Keratinocyte (primary cell): ENCODE results near the gene RHBDD1. TPM values are rescaled to one million over a fixed set of nuclear protein-coding genes. Genes with fewer than 3 reads are reported as not detected.

Experiments used
- DNase-seq: peaks from one replicate; pipeline ENCODE4 v3.0.0-alpha.2; 2011; ENCODE audit warnings: low read depth, missing footprints, low spot score
- FAIRE-seq: peaks from 2 replicates; lab custom pipeline; 2011; peaks lifted over from hg19 to GRCh38; lab: Jason Lieb, UNC
- H2AFZ ChIP-seq: 2 replicates; pipeline ENCODE4 v1.6.0; 2012; ENCODE audit warnings: low read length, control low read depth, inconsistent platforms; ENCODE audit not compliant: control insufficient read depth
- H3K27ac ChIP-seq: 2 replicates; pipeline ENCODE4 v1.5.1; 2011; ENCODE audit warnings: low read length; ENCODE audit not compliant: control insufficient read depth, insufficient read depth
- H3K27me3 ChIP-seq: 3 replicates; pipeline ENCODE4 v1.6.0; 2011; ENCODE audit warnings: low read length; ENCODE audit not compliant: control insufficient read depth, insufficient read depth; ENCODE audit errors: extremely low read depth
- H3K36me3 ChIP-seq, 2 experiments: 2 replicates in 1 of 2; 3 replicates in 1 of 2; pipeline ENCODE4 v1.5.1; 2011; ENCODE audit warnings: low read length in 2 of 2, mild to moderate bottlenecking in 1 of 2; ENCODE audit not compliant: control insufficient read depth in 2 of 2, insufficient read depth in 2 of 2; ENCODE audit errors: extremely low read depth in 1 of 2
- H3K4me1 ChIP-seq: 3 replicates; pipeline ENCODE4 v1.5.1; 2011; ENCODE audit warnings: low read length; ENCODE audit not compliant: control insufficient read depth, insufficient read depth; ENCODE audit errors: extremely low read depth
- H3K4me2 ChIP-seq: 3 replicates; pipeline ENCODE4 v1.6.0; 2011; ENCODE audit warnings: low read depth, low read length; ENCODE audit not compliant: control insufficient read depth, insufficient read depth; ENCODE audit errors: extremely low read depth
- H3K4me3 ChIP-seq, 3 experiments: fragments of 200-600 bp in 1 of 3; sonication (generic) in 1 of 3; 2 replicates in 2 of 3; 3 replicates in 1 of 3; pipeline ENCODE4 v1.5.1; 2011 to 2016; ENCODE audit warnings: low read length in 3 of 3, mild to moderate bottlenecking in 3 of 3, control low read depth in 2 of 3, inconsistent platforms in 1 of 3, low read depth in 1 of 3, mixed read lengths in 1 of 3, mixed run types in 1 of 3, moderate library complexity in 1 of 3; ENCODE audit not compliant: control insufficient read depth in 2 of 3, insufficient read depth in 2 of 3; ENCODE audit errors: extremely low read depth in 1 of 3
- H3K79me2 ChIP-seq: 2 replicates; pipeline ENCODE4 v1.6.0; 2012; ENCODE audit warnings: low read length; ENCODE audit not compliant: control insufficient read depth, insufficient read depth
- H3K9ac ChIP-seq: 3 replicates; pipeline ENCODE4 v1.6.0; 2011; ENCODE audit warnings: low read length; ENCODE audit not compliant: control insufficient read depth, insufficient read depth; ENCODE audit errors: extremely low read depth
- H3K9me1 ChIP-seq: 3 replicates; pipeline ENCODE4 v1.6.0; 2011; ENCODE audit warnings: low read length; ENCODE audit not compliant: control insufficient read depth, insufficient read depth; ENCODE audit errors: extremely low read depth
- H3K9me3 ChIP-seq: 2 replicates; pipeline ENCODE4 v1.5.1; 2012; ENCODE audit warnings: low read depth, low read length; ENCODE audit not compliant: control insufficient read depth
- H4K20me1 ChIP-seq: 3 replicates; pipeline ENCODE4 v1.6.0; 2011; ENCODE audit warnings: low read length; ENCODE audit not compliant: control insufficient read depth, insufficient read depth; ENCODE audit errors: extremely low read depth
- EZH2 ChIP-seq: IDR thresholded peaks from one replicate; pipeline ENCODE4 v1.6.1; 2012; ENCODE audit warnings: inconsistent platforms, mild to moderate bottlenecking, low read length, moderate library complexity
- dilution Hi-C: fragments of 300-500 bp; cut with MboI; formaldehyde crosslinking; loops from one replicate; pipeline ENCODE4 v1.7.0; 2020; ENCODE audit warnings: low sequenced_read_pairs; ENCODE audit not compliant: extremely low pct_ligation_motif_present
- polyA plus RNA-seq, 5 experiments: library from polyadenylated mRNA; depleted of rRNA in 3 of 5; stranded (reverse) in 3 of 5; stranded (forward) in 1 of 5; unstranded in 1 of 5; fragments of >200 nt; gene quantifications; 1 replicate in 1 of 5; 2 replicates in 3 of 5; 3 replicates in 1 of 5; pipeline versions ENCODE4 v1.2.1 to v1.2.3, GENCODE V29; 2011 to 2012; ENCODE audit warnings: missing spikeins in 2 of 5, low read depth in 1 of 5, low replicate concordance in 1 of 5
- TF ChIP-seq, protein P1 (sequence below), 3 experiments: IDR thresholded peaks in 1 of 3; conservative IDR thresholded peaks in 1 of 3; optimal IDR thresholded peaks in 1 of 3; 2 replicates in 2 of 3; 3 replicates in 1 of 3; pipeline versions ENCODE3 to v1.5.1; 2011; ENCODE audit warnings: low read length in 3 of 3, mild to moderate bottlenecking in 3 of 3, moderate library complexity in 2 of 3, control low read depth in 1 of 3, inconsistent platforms in 1 of 3; ENCODE audit not compliant: insufficient read depth in 2 of 3; ENCODE audit errors: extremely low read depth in 1 of 3

Gene RHBDD1
- polyA plus RNA-seq, 1 donor (not counting 4 experiments of a cell fraction or from before 2014, with no cell fraction given), result 27.8 TPM

DNA sequence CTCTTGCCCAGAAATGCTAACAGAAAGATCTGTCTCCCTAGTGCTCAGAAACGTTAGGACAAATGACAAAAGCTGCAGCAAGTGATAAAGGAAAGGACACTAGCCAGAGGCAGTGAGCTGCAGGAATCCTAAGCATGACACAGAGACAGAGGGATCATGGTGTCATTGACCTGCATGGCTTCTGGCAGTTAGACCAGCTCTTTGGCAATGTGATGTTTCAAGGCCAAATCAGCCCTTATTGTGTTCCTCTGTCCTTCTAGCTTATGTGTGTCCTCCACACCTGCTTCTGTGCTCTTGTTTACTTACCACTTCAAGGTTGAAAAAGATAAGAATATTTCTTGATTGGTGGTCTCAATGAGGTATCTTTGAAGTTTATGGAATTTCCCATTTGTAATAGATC, 120.8 kb downstream of the RHBDD1 start:
- H3K36me3 ChIP-seq, result no peaks in the 10 kb centered on the region
- dilution Hi-C loops, result no loop called here
- no peak for FAIRE-seq

DNA sequence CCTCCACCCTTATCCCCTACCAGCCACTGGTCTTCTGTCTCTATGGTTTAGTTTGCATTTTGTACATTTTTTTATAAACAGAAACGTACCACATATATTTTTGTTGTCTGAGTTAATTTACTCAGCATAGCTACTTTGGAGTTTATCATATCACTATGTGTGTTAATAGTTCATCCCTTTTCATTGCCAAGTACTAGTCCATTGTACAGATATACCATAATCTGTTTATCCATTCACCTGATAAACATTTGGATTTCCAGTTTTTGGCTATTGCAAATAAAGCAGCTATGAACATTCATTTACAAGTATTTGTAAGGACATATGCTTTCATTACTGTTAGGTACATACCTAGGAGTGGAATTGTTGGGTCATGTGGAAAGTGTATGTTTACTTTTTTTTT, 123.6 kb downstream of the RHBDD1 start:
- Histone ChIP-seq H3K9me3 (no peaks in the 10 kb centered on the region), H3K4me2 (no peak overlapping the region), H3K4me3 (no peak overlapping the region), H3K4me1 (peaks cover 17% of the 10 kb centered on the region), H4K20me1 (no peaks in the 10 kb centered on the region), H3K27ac (no peak overlapping the region), H3K27me3 (no peaks in the 10 kb centered on the region), H3K36me3 (no peaks in the 10 kb centered on the region), H3K79me2 (no peaks in the 10 kb centered on the region), H2AFZ (no peak overlapping the region), H3K9me1 (no peaks in the 10 kb centered on the region), H3K9ac (no peak overlapping the region)
- TF ChIP-seq EZH2, result no peak
- TF ChIP-seq, protein P1, sequence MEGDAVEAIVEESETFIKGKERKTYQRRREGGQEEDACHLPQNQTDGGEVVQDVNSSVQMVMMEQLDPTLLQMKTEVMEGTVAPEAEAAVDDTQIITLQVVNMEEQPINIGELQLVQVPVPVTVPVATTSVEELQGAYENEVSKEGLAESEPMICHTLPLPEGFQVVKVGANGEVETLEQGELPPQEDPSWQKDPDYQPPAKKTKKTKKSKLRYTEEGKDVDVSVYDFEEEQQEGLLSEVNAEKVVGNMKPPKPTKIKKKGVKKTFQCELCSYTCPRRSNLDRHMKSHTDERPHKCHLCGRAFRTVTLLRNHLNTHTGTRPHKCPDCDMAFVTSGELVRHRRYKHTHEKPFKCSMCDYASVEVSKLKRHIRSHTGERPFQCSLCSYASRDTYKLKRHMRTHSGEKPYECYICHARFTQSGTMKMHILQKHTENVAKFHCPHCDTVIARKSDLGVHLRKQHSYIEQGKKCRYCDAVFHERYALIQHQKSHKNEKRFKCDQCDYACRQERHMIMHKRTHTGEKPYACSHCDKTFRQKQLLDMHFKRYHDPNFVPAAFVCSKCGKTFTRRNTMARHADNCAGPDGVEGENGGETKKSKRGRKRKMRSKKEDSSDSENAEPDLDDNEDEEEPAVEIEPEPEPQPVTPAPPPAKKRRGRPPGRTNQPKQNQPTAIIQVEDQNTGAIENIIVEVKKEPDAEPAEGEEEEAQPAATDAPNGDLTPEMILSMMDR (optimal IDR thresholded peaks at IDR 0.05 in 1 of 3, IDR thresholded peaks at IDR 0.05 in 1 of 3, conservative IDR thresholded peaks at IDR 0.05 in 1 of 3; ENCODE audit: extremely low read depth in 1 of 3, insufficient read depth in 2 of 3, low read length in 3 of 3), result no peak
- FAIRE-seq (no peak), DNase-seq (no peak)
- dilution Hi-C loops, result no loop called here

More for the DNA sequence above, 120.8 kb downstream of the RHBDD1 start:
- H3K27me3 ChIP-seq, result no peaks in the 10 kb centered on the region
- no peak overlapping the region for H3K4me2 ChIP-seq
- no peaks in the 10 kb centered on the region for H3K79me2 ChIP-seq
- no peaks in the 10 kb centered on the region for H3K9me1 ChIP-seq
- no peak for DNase-seq
- no peak overlapping the region for H3K9ac ChIP-seq
- H3K4me1 ChIP-seq, result peaks cover 8% of the 10 kb centered on the region
- H3K9me3 ChIP-seq, result no peaks in the 10 kb centered on the region
- H3K4me3 ChIP-seq, result no peak overlapping the region
- H3K27ac ChIP-seq, result no peak overlapping the region
- no peak for TF ChIP-seq EZH2
- TF ChIP-seq, protein P1 (optimal IDR thresholded peaks at IDR 0.05 in 1 of 3, IDR thresholded peaks at IDR 0.05 in 1 of 3, conservative IDR thresholded peaks at IDR 0.05 in 1 of 3; ENCODE audit: extremely low read depth in 1 of 3, insufficient read depth in 2 of 3, low read length in 3 of 3), result no peak
- H4K20me1 ChIP-seq, result no peaks in the 10 kb centered on the region
- H2AFZ ChIP-seq, result no peak overlapping the region
